ENCODE results near the gene MIEN1. TPM values are rescaled to one million over a fixed set of nuclear protein-coding genes. Genes with fewer than 3 reads are reported as not detected.

The MIEN1 gene
- polyA plus RNA-seq, 3 donors = 61.7 to 141 (median 124) TPM

DNA sequence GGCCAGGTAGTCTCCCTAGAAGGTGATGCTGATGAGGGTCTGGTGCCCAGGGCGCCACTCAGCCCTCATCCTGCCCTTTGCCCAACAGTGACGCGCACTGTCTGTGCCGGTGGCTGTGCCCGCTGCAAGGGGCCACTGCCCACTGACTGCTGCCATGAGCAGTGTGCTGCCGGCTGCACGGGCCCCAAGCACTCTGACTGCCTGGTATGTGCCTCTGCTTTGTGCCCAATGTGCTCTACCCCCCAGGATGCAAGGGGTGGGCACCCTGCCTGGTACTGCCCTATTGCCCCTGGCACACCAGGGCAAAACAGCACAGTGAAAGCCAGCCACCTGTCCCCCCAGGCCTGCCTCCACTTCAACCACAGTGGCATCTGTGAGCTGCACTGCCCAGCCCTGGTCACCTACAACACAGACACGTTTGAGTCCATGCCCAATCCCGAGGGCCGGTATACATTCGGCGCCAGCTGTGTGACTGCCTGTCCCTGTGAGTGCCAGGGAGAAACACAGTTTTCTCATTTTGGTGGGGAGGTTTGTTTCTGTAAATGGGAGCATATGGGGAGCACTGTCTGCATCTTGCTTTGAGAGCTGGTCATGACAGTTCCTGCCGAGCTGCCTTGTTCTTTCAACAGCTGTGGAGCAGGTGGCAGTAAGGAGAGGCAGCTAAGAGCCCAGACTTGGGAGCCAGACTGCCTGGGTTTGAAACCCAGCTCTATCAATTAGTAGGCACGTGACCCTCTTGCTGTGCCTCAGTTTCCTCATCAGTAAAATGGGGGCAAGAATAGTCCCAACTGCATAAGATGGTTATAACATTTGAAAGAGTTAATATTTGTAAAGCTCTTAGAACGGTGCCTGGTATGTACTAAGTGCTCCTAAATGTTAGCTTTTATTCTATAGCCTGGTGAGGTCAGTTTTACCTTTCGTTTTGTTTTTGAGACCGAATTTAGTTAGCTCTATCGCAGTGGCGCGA lies 20.1 kb downstream of the MIEN1 start:
- intact Hi-C loops (cut with micrococcal nuclease) = no loop called here
- no peaks in the 10 kb centered on the region for H3K9me3 Mint-ChIP-seq
- Histone ChIP-seq H4K20me1 (ENCODE audit: insufficient read depth, low read length) (no peaks in the 10 kb centered on the region), H3K9me3 (replicated peaks in 1 of 2; ENCODE audit: control insufficient read depth in 1 of 2, insufficient read depth in 1 of 2, low read length in 2 of 2) (no peaks in the 10 kb centered on the region), H3K9ac (ENCODE audit: insufficient read depth, low read length, poor library complexity, severe bottlenecking) (no peak overlapping the region), H3K4me3 (replicated peaks in 1 of 3; ENCODE audit: low read depth in 2 of 3, low read length in 3 of 3) (no peak overlapping the region), H3K27me3 (ENCODE audit: control insufficient read depth in 2 of 2, insufficient read depth in 2 of 2, low read length in 2 of 2) (no peaks in the 10 kb centered on the region), H3K36me3 (replicated peaks in 1 of 2; ENCODE audit: control insufficient read depth in 1 of 2, insufficient read depth in 2 of 2, low read length in 2 of 2) (no peaks in the 10 kb centered on the region), H3K4me1 (ENCODE audit: control insufficient read depth in 1 of 2, insufficient read depth in 2 of 2, low read length in 2 of 2) (no peaks in the 10 kb centered on the region), H3K4me2 (replicated peaks; ENCODE audit: extremely low read depth, low read length, poor library complexity, severe bottlenecking) (no peak overlapping the region), H2AFZ (ENCODE audit: insufficient read depth, low read depth, low read length, poor library complexity, severe bottlenecking) (no peak overlapping the region), H3K79me2 (ENCODE audit: insufficient read depth, low read length) (no peaks in the 10 kb centered on the region), H3K27ac (ENCODE audit: low read depth in 1 of 2, low read length in 2 of 2) (no peak overlapping the region)
- peaks cover 0 to 4% (median 2%) of the 10 kb centered on the region in 3 donors for H3K27me3 Mint-ChIP-seq (ENCODE audit: low read depth in 3 of 3)
- TF ChIP-seq, protein P1, sequence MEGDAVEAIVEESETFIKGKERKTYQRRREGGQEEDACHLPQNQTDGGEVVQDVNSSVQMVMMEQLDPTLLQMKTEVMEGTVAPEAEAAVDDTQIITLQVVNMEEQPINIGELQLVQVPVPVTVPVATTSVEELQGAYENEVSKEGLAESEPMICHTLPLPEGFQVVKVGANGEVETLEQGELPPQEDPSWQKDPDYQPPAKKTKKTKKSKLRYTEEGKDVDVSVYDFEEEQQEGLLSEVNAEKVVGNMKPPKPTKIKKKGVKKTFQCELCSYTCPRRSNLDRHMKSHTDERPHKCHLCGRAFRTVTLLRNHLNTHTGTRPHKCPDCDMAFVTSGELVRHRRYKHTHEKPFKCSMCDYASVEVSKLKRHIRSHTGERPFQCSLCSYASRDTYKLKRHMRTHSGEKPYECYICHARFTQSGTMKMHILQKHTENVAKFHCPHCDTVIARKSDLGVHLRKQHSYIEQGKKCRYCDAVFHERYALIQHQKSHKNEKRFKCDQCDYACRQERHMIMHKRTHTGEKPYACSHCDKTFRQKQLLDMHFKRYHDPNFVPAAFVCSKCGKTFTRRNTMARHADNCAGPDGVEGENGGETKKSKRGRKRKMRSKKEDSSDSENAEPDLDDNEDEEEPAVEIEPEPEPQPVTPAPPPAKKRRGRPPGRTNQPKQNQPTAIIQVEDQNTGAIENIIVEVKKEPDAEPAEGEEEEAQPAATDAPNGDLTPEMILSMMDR (IDR thresholded peaks at IDR 0.05) = no peak
- DNase-seq = no peak
- peak overlapping the region in 1 of 2 donors; percentile 27 for H3K4me3 Mint-ChIP-seq
- 92% methylated on average over 18 of the region's 20 CpGs for WGBS (ENCODE audit: insufficient coverage)
- no peaks in the 10 kb centered on the region for H3K4me1 Mint-ChIP-seq
- H3K36me3 Mint-ChIP-seq = no peaks in the 10 kb centered on the region
- no peak overlapping the region for H3K27ac Mint-ChIP-seq

DNA sequence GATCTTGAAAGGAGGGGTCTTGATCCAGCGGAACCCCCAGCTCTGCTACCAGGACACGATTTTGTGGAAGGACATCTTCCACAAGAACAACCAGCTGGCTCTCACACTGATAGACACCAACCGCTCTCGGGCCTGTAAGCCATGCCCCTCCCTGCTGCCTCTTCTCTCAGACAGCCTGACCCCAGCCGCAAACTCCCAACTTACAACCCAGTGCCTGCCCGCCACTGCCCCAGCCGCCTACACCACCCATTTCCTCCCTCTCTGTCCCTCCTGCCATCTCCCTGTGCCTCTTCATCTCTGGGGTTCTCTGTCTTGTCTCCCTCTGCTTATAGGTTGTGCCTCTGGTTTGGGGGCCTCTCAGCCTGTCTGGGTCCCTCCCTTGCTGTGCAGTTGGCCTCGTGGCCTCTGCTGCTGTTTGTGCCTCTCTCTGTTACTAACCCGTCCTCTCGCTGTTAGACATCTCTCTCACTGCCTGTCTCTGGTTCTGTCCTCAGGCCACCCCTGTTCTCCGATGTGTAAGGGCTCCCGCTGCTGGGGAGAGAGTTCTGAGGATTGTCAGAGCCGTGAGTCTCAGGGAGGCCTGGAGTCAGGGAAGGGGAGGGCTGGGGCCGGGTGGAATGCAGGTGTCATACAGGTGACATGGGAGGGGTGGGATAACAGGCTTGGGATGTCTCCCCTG lies 20.9 kb downstream of the MIEN1 start:
- no peak overlapping the region for H2AFZ ChIP-seq (ENCODE audit: insufficient read depth, low read depth, low read length, poor library complexity, severe bottlenecking)
- H3K36me3 ChIP-seq (replicated peaks in 1 of 2; ENCODE audit: control insufficient read depth in 1 of 2, insufficient read depth in 2 of 2, low read length in 2 of 2) = no peaks in the 10 kb centered on the region
- Mint-ChIP-seq H3K27me3 (ENCODE audit: low read depth in 3 of 3) (peaks cover 3 to 6% (median 4%) of the 10 kb centered on the region in 3 donors), H3K27ac (no peak overlapping the region), H3K4me3 (no peak overlapping the region), H3K36me3 (no peaks in the 10 kb centered on the region), H3K9me3 (no peaks in the 10 kb centered on the region), H3K4me1 (no peaks in the 10 kb centered on the region)
- TF ChIP-seq, protein P1 (IDR thresholded peaks at IDR 0.05) = no peak
- no peak overlapping the region for H3K9ac ChIP-seq (ENCODE audit: insufficient read depth, low read length, poor library complexity, severe bottlenecking)
- H3K4me1 ChIP-seq (ENCODE audit: control insufficient read depth in 1 of 2, insufficient read depth in 2 of 2, low read length in 2 of 2) = no peaks in the 10 kb centered on the region
- DNase-seq = no peak
- no peaks in the 10 kb centered on the region for H3K27me3 ChIP-seq (ENCODE audit: control insufficient read depth in 2 of 2, insufficient read depth in 2 of 2, low read length in 2 of 2)
- H3K27ac ChIP-seq (ENCODE audit: low read depth in 1 of 2, low read length in 2 of 2) = no peak overlapping the region
- no peak overlapping the region for H3K4me2 ChIP-seq (replicated peaks; ENCODE audit: extremely low read depth, low read length, poor library complexity, severe bottlenecking)
- WGBS (ENCODE audit: insufficient coverage) = 92% methylated on average over 12 of the region's 14 CpGs
- intact Hi-C loops (cut with micrococcal nuclease) = no loop called here
- H3K4me3 ChIP-seq (replicated peaks in 1 of 3; ENCODE audit: low read depth in 2 of 3, low read length in 3 of 3) = no peak overlapping the region
- H3K9me3 ChIP-seq (replicated peaks in 1 of 2; ENCODE audit: control insufficient read depth in 1 of 2, insufficient read depth in 1 of 2, low read length in 2 of 2) = no peaks in the 10 kb centered on the region
- no peaks in the 10 kb centered on the region for H3K79me2 ChIP-seq (ENCODE audit: insufficient read depth, low read length)
- H4K20me1 ChIP-seq (ENCODE audit: insufficient read depth, low read length) = no peaks in the 10 kb centered on the region
